Measurements from ENCODE around the gene FBXO42. TPM values are rescaled to one million over a fixed set of nuclear protein-coding genes. Genes with fewer than 3 reads are reported as not detected.

FBXO42 gene
- total and polyA plus RNA-seq, 2 experiments from 2014 or later, result 6.0 to 20.7 TPM

- Mint-ChIP-seq H3K36me3 (ENCODE audit: low read depth) (peaks cover 3% of the 10 kb centered on the region; the same call in 1 of the 3 replicates), H3K9me3 (no peaks in the 10 kb centered on the region), H3K4me1 (peaks cover 48% of the 10 kb centered on the region), H3K4me3 (peak within 1 kb of the TSS; percentile 81), H3K27ac (peak within 1 kb of the TSS; percentile 40), H3K27me3 (ENCODE audit: insufficient read depth, low read depth, poor library complexity) (peaks cover 23% of the 10 kb centered on the region)
- H3K4me2 ChIP-seq, result peak within 1 kb of the TSS; percentile 94
- DNase-seq (ENCODE audit: low spot score) (peak; percentile 94), ATAC-seq (peak; percentile 51)
- H3K27ac ChIP-seq (ENCODE audit: low read depth), result peak within 1 kb of the TSS; percentile 56
- peaks cover 11% of the 10 kb centered on the region; the same call in 1 of the 2 replicates for H3F3A ChIP-seq (replicated peaks; ENCODE audit: low read depth)
- no peaks in the 10 kb centered on the region for H3K9me2 ChIP-seq (ENCODE audit: insufficient read depth)
- H3K79me2 ChIP-seq (replicated peaks; ENCODE audit: insufficient read depth), result peaks cover 30% of the 10 kb centered on the region
- peak; percentile 19 for TF ChIP-seq REST (IDR thresholded peaks at IDR 0.05; ENCODE audit: unreplicated experiment)
- TF ChIP-seq POLR2AphosphoS5 (IDR thresholded peaks at IDR 0.05; ENCODE audit: low read depth), result peak; percentile 83
- no peak for TF ChIP-seq ZNF331 (CRISPR knock-in tag; IDR thresholded peaks at IDR 0.05; ENCODE audit: low read depth)
- no peak for TF ChIP-seq NANOG (IDR thresholded peaks at IDR 0.05; ENCODE audit: borderline replicate concordance)
- TF ChIP-seq EZH2phosphoT487 (IDR thresholded peaks at IDR 0.05; ENCODE audit: unreplicated experiment), result no peak
- no peak for TF ChIP-seq CTCF (conservative IDR thresholded peaks at IDR 0.05; ENCODE audit: low read depth in 2 of 2)
- TF ChIP-seq, protein P1, sequence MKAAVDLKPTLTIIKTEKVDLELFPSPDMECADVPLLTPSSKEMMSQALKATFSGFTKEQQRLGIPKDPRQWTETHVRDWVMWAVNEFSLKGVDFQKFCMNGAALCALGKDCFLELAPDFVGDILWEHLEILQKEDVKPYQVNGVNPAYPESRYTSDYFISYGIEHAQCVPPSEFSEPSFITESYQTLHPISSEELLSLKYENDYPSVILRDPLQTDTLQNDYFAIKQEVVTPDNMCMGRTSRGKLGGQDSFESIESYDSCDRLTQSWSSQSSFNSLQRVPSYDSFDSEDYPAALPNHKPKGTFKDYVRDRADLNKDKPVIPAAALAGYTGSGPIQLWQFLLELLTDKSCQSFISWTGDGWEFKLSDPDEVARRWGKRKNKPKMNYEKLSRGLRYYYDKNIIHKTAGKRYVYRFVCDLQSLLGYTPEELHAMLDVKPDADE (IDR thresholded peaks at IDR 0.05), result 0 out of 2 replicates have a peak, but pooled peaks have one; percentile 36
- TF ChIP-seq JUNB (IDR thresholded peaks at IDR 0.05; ENCODE audit: unreplicated experiment), result no peak
- TF ChIP-seq, protein P2, sequence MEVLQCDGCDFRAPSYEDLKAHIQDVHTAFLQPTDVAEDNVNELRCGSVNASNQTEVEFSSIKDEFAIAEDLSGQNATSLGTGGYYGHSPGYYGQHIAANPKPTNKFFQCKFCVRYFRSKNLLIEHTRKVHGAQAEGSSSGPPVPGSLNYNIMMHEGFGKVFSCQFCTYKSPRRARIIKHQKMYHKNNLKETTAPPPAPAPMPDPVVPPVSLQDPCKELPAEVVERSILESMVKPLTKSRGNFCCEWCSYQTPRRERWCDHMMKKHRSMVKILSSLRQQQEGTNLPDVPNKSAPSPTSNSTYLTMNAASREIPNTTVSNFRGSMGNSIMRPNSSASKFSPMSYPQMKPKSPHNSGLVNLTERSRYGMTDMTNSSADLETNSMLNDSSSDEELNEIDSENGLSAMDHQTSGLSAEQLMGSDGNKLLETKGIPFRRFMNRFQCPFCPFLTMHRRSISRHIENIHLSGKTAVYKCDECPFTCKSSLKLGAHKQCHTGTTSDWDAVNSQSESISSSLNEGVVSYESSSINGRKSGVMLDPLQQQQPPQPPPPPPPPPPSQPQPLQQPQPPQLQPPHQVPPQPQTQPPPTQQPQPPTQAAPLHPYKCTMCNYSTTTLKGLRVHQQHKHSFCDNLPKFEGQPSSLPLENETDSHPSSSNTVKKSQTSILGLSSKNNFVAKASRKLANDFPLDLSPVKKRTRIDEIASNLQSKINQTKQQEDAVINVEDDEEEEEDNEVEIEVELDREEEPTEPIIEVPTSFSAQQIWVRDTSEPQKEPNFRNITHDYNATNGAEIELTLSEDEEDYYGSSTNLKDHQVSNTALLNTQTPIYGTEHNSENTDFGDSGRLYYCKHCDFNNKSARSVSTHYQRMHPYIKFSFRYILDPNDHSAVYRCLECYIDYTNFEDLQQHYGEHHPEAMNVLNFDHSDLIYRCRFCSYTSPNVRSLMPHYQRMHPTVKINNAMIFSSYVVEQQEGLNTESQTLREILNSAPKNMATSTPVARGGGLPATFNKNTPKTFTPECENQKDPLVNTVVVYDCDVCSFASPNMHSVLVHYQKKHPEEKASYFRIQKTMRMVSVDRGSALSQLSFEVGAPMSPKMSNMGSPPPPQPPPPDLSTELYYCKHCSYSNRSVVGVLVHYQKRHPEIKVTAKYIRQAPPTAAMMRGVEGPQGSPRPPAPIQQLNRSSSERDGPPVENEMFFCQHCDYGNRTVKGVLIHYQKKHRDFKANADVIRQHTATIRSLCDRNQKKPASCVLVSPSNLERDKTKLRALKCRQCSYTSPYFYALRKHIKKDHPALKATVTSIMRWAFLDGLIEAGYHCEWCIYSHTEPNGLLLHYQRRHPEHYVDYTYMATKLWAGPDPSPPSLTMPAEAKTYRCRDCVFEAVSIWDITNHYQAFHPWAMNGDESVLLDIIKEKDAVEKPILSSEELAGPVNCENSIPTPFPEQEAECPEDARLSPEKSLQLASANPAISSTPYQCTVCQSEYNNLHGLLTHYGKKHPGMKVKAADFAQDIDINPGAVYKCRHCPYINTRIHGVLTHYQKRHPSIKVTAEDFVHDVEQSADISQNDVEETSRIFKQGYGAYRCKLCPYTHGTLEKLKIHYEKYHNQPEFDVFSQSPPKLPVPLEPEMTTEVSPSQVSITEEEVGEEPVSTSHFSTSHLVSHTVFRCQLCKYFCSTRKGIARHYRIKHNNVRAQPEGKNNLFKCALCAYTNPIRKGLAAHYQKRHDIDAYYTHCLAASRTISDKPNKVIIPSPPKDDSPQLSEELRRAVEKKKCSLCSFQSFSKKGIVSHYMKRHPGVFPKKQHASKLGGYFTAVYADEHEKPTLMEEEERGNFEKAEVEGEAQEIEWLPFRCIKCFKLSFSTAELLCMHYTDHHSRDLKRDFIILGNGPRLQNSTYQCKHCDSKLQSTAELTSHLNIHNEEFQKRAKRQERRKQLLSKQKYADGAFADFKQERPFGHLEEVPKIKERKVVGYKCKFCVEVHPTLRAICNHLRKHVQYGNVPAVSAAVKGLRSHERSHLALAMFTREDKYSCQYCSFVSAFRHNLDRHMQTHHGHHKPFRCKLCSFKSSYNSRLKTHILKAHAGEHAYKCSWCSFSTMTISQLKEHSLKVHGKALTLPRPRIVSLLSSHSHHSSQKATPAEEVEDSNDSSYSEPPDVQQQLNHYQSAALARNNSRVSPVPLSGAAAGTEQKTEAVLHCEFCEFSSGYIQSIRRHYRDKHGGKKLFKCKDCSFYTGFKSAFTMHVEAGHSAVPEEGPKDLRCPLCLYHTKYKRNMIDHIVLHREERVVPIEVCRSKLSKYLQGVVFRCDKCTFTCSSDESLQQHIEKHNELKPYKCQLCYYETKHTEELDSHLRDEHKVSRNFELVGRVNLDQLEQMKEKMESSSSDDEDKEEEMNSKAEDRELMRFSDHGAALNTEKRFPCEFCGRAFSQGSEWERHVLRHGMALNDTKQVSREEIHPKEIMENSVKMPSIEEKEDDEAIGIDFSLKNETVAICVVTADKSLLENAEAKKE (CRISPR knock-in tag; IDR thresholded peaks at IDR 0.05), result no peak; the same call in 1 of the 2 replicates
- no peak for TF ChIP-seq STAT1 (IDR thresholded peaks at IDR 0.05; ENCODE audit: unreplicated experiment)
- TF ChIP-seq ZNF114 (CRISPR knock-in tag; IDR thresholded peaks at IDR 0.05), result 0 out of 2 replicates have a peak, but pooled peaks have one; percentile 19
- TF ChIP-seq CREB1 (CRISPR knock-in tag; IDR thresholded peaks at IDR 0.05; ENCODE audit: low read depth), result no peak
- no peak for TF ChIP-seq EZH2 (IDR thresholded peaks at IDR 0.05; ENCODE audit: low read depth, unreplicated experiment)
- no peaks in the 10 kb centered on the region for H3K36me3 ChIP-seq (ENCODE audit: insufficient read depth)
- H2AFZ ChIP-seq, result peak within 1 kb of the TSS; percentile 70
- H3K4me3 ChIP-seq, result peak within 1 kb of the TSS; percentile 70
- H3K27me3 ChIP-seq (ENCODE audit: insufficient read depth), result peaks cover 8% of the 10 kb centered on the region
- peaks cover 55% of the 10 kb centered on the region for H3K4me1 ChIP-seq (ENCODE audit: insufficient read depth)
- no peaks in the 10 kb centered on the region; the same call in 1 of the 2 replicates for H4K20me1 ChIP-seq (replicated peaks; ENCODE audit: insufficient read depth)
Measured at GRCh38 chr1:16212251-16212961, 139.9 kb downstream of the FBXO42 start, which contains the start of gene ARHGEF19. Gene ARHGEF19 (minus strand): TSS chr1:16212652. CDS start chr1:16209054, 3,598 bp downstream.
